ENCODE results near the gene HYAL4.

DNA sequence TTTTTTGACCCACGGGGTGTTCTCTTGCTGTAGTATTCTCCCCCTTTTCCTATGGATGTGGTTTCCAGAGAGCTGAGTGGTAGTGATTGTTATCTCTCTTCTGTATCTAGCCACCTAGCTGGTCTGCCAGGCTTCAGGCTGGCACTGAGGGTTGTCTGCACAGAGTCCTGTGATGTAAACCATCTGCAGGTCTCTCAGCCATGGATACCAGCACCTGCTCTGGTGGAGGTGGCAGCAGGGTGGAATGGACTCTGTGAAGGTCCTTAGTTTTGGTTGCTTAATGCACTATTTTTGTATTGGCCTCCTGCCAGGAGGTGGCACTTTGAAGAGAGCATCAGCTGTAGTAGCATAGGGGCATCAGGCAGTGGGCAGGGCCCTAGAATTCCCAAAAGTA, 851 bp downstream of the HYAL4 start:
- TF ChIP-seq CTCF (IDR thresholded peaks at IDR 0.05) (no peak), POLR2AphosphoS5 (IDR thresholded peaks at IDR 0.05; ENCODE audit: low read depth, low read length) (no peak), SIN3A (IDR thresholded peaks at IDR 0.05; ENCODE audit: borderline replicate concordance, insufficient read depth, low read depth, low read length) (no peak), REST (IDR thresholded peaks at IDR 0.05; ENCODE audit: insufficient read depth in 1 of 2, low read depth in 2 of 2, low read length in 1 of 2) (no peak), TCF7L2 (IDR thresholded peaks at IDR 0.05; ENCODE audit: low read depth, low read length) (no peak)

Data from Panc1 (cell line).